Stomach (tissue), 19 donors: ENCODE data around the gene FERMT1. TPM values are rescaled to one million over a fixed set of nuclear protein-coding genes. Genes with fewer than 3 reads are reported as not detected.

Source experiments
- DNase-seq, 2 donors: peaks; one replicate each; pipeline versions ENCODE4 v3.0.0 to v3.0.0-alpha.2; 2013 to 2019
- H3K27ac ChIP-seq, 5 donors: fragments of 200-600 bp in 4 of 5; sonication (generic) in 4 of 5; one replicate each; pipeline ENCODE4 v1.5.1; 2013 to 2019; ENCODE audit warnings: mild to moderate bottlenecking in 1 of 5, moderate library complexity in 1 of 5
- H3K27me3 ChIP-seq, 3 donors: fragments of 200-600 bp; sonication (generic); one replicate each; pipeline ENCODE4 v1.5.1; 2017 to 2019; ENCODE audit warnings: mixed run types in 1 of 3
- H3K36me3 ChIP-seq, 4 donors: fragments of 200-600 bp; sonication (generic); 1 replicate in 3 of 4; 2 replicates in 1 of 4; pipeline ENCODE4 v1.5.1; 2016 to 2019
- H3K4me1 ChIP-seq, 4 donors: fragments of 200-600 bp; sonication (generic); one replicate each; pipeline ENCODE4 v1.5.1; 2016 to 2019
- H3K4me3 ChIP-seq, 4 donors: fragments of 200-600 bp; sonication (generic) in 3 of 4; one replicate each; pipeline ENCODE4 v1.5.1; 2016 to 2019; ENCODE audit warnings: mild to moderate bottlenecking in 1 of 4
- H3K9me3 ChIP-seq, 4 donors: fragments of 200-600 bp; sonication (generic); one replicate each; pipeline ENCODE4 v1.5.1; 2016 to 2019
- CTCF ChIP-seq, 7 experiments: fragments of 450-650 bp in 4 of 7; fragments of 200-600 bp in 3 of 7; sonication (generic) in 3 of 7; IDR thresholded peaks; one replicate each; pipeline ENCODE4 v1.5.1; 2016 to 2019; ENCODE audit warnings: antibody characterized with exemption in 7 of 7, control low read depth in 2 of 7, mild to moderate bottlenecking in 1 of 7
- EP300 ChIP-seq: sonication (generic); formaldehyde crosslinking; IDR thresholded peaks from one replicate; pipeline ENCODE4 v1.6.1; 2017; ENCODE audit warnings: antibody characterized with exemption
- POLR2A ChIP-seq, 4 donors: fragments of 450-650 bp; IDR thresholded peaks; one replicate each; pipeline ENCODE4 v1.6.1; 2016; ENCODE audit warnings: antibody characterized with exemption in 4 of 4, control low read depth in 2 of 4, mild to moderate bottlenecking in 1 of 4, moderate library complexity in 1 of 4
- POLR2AphosphoS5 ChIP-seq, 3 donors: sonication (generic); formaldehyde crosslinking; IDR thresholded peaks; one replicate each; pipeline ENCODE4 v1.6.1; 2016; ENCODE audit warnings: antibody characterized with exemption in 3 of 3
- WGBS, 5 donors: extraction: QIAGEN DNeasy Blood & Tissue Kit in 3 of 5; methylation state at CpG; one replicate each; pipeline versions ENCODE4 v1.1.5 to v1.1.7; 2013 to 2018; 5-methylcytosine and 5-hydroxymethylcytosine counted together
- intact Hi-C: fragments of 100-400 bp; cut with DNase I; formaldehyde crosslinking; loops from one replicate; pipeline ENCODE4 v1.15.1; 2023; ENCODE audit warnings: low total_unique reads
- long read RNA-seq, 10 donors: transcript quantifications; one replicate each; lab custom pipeline, GENCODE V29; 2026
- polyA plus RNA-seq, 3 donors: library from polyadenylated mRNA; stranded (reverse); fragments of 200-250 nt; gene quantifications; one replicate each; pipeline ENCODE4 v1.2.3, GENCODE V29; 2013
- total RNA-seq, 5 donors: library from RNA; depleted of rRNA; stranded (reverse); fragments of >200 nt; gene quantifications; one replicate each; pipeline versions ENCODE4 v1.1.0 to v1.2.3, GENCODE V29; 2014 to 2016
- donor health status: healthy with polysubstance abuse.
- donor health status: Bipolar disorder and iron deficiency.
- donor health status: healthy.

Gene FERMT1
- total RNA-seq: 10 to 100 TPM in 3 of 5 donors, under 1 TPM in 2; 0.45 to 14.5 (median 11.9) TPM
- polyA plus RNA-seq: 1 to 10 TPM; 2.7 to 8.2 (median 7.6) TPM
- long read RNA-seq, donor 1, full-length matches to known transcripts: 1 of 1 reads
- long read RNA-seq, donor 1, partial matches to known transcripts: 0 of 1 reads
- long read RNA-seq, donor 1, other reads (novel, unspliced or antisense): 0 of 1 reads
- long read RNA-seq, donor 2, full-length matches to known transcripts: 1 of 1 reads
- long read RNA-seq, donor 2, partial matches to known transcripts: 0 of 1 reads
- long read RNA-seq, donor 2, other reads (novel, unspliced or antisense): 0 of 1 reads
- long read RNA-seq, donor 3: 0 reads
- long read RNA-seq, donor 4: 0 reads
- long read RNA-seq, donor 5: 0 reads
- long read RNA-seq, donor 6, partial matches to known transcripts: 0 of 1 reads
- long read RNA-seq, donor 6, other reads (novel, unspliced or antisense): 0 of 1 reads
- long read RNA-seq, donor 7, full-length matches to known transcripts: 2 of 2 reads
- long read RNA-seq, donor 7, partial matches to known transcripts: 0 of 2 reads
- long read RNA-seq, donor 7, other reads (novel, unspliced or antisense): 0 of 2 reads
- long read RNA-seq, donor 8: 0 reads
- long read RNA-seq, donor 9: 0 reads
- long read RNA-seq, donor 10: 0 reads

- TF ChIP-seq POLR2AphosphoS5 (IDR thresholded peaks at IDR 0.05) (peak in 2 of 3 donors; percentile 13 to 41), CTCF (IDR thresholded peaks at IDR 0.05) (peak in 2 of 7 experiments; percentile 6 to 19), EP300 (no peak), POLR2A (IDR thresholded peaks at IDR 0.05) (no peak)
- Histone ChIP-seq H3K27me3 (peaks cover 0 to 28% (median 0%) of the 10 kb centered on the region in 3 donors), H3K36me3 (peaks cover 0 to 9% (median 2%) of the 10 kb centered on the region in 4 donors), H3K27ac (peak within 1 kb of the TSS; percentile 65 to 83 (median 81)), H3K4me3 (peak within 1 kb of the TSS; percentile 51 to 66 (median 54)), H3K9me3 (no peaks in the 10 kb centered on the region), H3K4me1 (peaks cover 12 to 32% (median 24%) of the 10 kb centered on the region in 4 donors)
- DNase-seq: peak; percentile 68 to 89
- 2 to 8% (median 3%) methylated on average over 10 to 55 of the region's 55 CpGs for WGBS, 5 donors
- intact Hi-C loops: no loop called here
These were observed at the start of gene FERMT1 for GRCh38 chr20:6122873-6123648. FERMT1 (minus strand) TSS chr20:6123030; CDS start chr20:6119554, 3,476 bp downstream.

GRCh38 chr20:6169251-6169650 lies 46.4 kb upstream of the FERMT1 start:
- H3K27me3 ChIP-seq: no peaks in the 10 kb centered on the region
- no peak overlapping the region for H3K4me3 ChIP-seq
- peaks cover 0 to 4% (median 0%) of the 10 kb centered on the region in 4 donors for H3K4me1 ChIP-seq
- H3K27ac ChIP-seq: no peak overlapping the region
- no peak for DNase-seq
- no peaks in the 10 kb centered on the region for H3K36me3 ChIP-seq
- TF ChIP-seq POLR2AphosphoS5 (IDR thresholded peaks at IDR 0.05): no peak
- TF ChIP-seq POLR2A (IDR thresholded peaks at IDR 0.05): no peak
- TF ChIP-seq EP300: no peak
- no peak for TF ChIP-seq CTCF (IDR thresholded peaks at IDR 0.05)
- intact Hi-C loops: no loop called here
- H3K9me3 ChIP-seq: peaks cover 0 to 9% (median 0%) of the 10 kb centered on the region in 4 donors

GRCh38 chr20:6168204-6168603 lies 45.4 kb upstream of the FERMT1 start:
- H3K9me3 ChIP-seq: peaks cover 0 to 9% (median 0%) of the 10 kb centered on the region in 4 donors
- no peak for TF ChIP-seq EP300
- no peak for TF ChIP-seq POLR2A (IDR thresholded peaks at IDR 0.05)
- no peak for TF ChIP-seq POLR2AphosphoS5 (IDR thresholded peaks at IDR 0.05)
- TF ChIP-seq CTCF (IDR thresholded peaks at IDR 0.05): no peak
- intact Hi-C loops: no loop called here
- H3K27me3 ChIP-seq: no peaks in the 10 kb centered on the region
- H3K4me1 ChIP-seq: peaks cover 0 to 7% (median 0%) of the 10 kb centered on the region in 4 donors
- no peak overlapping the region for H3K4me3 ChIP-seq
- DNase-seq: no peak
- H3K36me3 ChIP-seq: no peaks in the 10 kb centered on the region
- H3K27ac ChIP-seq: no peak overlapping the region

- Histone ChIP-seq H3K4me3 (no peak overlapping the region), H3K4me1 (peaks cover 0 to 13% (median 0%) of the 10 kb centered on the region in 4 donors), H3K27me3 (no peaks in the 10 kb centered on the region), H3K27ac (peak overlapping the region in 2 of 5 donors; percentile 7 to 10), H3K9me3 (no peaks in the 10 kb centered on the region), H3K36me3 (no peaks in the 10 kb centered on the region)
- intact Hi-C loops: no loop called here
- TF ChIP-seq CTCF (IDR thresholded peaks at IDR 0.05): no peak
- TF ChIP-seq POLR2AphosphoS5 (IDR thresholded peaks at IDR 0.05): no peak
- no peak for TF ChIP-seq POLR2A (IDR thresholded peaks at IDR 0.05)
- no peak for TF ChIP-seq EP300
- DNase-seq: no peak
These were observed 42.5 kb upstream of the FERMT1 start for GRCh38 chr20:6165346-6165745.
